GM12801 (cell line): ENCODE results near the gene GALNT14.

Source experiments
- TF ChIP-seq, protein P1 (sequence below): IDR thresholded peaks from one replicate; pipeline ENCODE4 v1.5.1; 2011; ENCODE audit warnings: control low read depth; ENCODE audit not compliant: insufficient read length; ENCODE audit errors: extremely low read depth

The GALNT14 gene

DNA sequence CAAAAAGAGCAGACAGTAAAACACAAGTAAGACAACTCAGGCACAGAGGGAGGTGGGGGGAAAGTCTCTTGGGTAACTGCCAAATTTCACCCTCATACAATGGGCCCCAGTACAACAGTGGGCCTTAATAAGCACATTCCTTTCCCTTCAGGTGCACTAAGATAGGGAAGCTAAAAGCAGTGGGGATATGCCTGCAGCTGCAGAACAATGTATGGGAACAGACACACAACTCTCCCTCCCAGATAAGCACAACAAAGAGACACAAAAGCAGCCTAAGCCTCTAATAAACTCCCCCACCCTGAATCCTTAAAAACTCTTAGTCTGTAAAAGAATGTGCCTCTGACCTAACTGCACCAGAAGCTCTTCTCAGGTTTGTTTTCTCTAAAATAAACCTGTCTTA is 24.5 kb downstream of the GALNT14 start:
- TF ChIP-seq, protein P1, sequence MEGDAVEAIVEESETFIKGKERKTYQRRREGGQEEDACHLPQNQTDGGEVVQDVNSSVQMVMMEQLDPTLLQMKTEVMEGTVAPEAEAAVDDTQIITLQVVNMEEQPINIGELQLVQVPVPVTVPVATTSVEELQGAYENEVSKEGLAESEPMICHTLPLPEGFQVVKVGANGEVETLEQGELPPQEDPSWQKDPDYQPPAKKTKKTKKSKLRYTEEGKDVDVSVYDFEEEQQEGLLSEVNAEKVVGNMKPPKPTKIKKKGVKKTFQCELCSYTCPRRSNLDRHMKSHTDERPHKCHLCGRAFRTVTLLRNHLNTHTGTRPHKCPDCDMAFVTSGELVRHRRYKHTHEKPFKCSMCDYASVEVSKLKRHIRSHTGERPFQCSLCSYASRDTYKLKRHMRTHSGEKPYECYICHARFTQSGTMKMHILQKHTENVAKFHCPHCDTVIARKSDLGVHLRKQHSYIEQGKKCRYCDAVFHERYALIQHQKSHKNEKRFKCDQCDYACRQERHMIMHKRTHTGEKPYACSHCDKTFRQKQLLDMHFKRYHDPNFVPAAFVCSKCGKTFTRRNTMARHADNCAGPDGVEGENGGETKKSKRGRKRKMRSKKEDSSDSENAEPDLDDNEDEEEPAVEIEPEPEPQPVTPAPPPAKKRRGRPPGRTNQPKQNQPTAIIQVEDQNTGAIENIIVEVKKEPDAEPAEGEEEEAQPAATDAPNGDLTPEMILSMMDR = no peak

DNA sequence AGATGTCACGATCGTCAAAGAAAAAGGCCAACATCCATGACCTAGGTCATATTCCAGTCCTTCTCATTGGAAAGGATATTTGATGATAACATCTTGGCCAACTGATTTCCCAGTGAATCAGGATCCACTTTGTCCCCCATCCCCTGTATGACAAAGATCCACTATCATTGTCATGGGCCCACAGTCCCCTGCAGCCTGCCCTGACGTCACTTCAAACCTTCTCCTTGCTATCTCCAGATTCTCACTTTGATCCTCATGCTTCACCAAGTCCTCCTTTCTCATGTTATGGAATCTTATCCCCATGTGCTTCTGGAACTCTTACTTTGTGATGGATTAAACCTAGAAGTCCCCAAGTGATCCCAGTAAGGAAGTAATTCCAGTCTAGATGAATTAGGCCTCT is 25.7 kb downstream of the GALNT14 start:
- TF ChIP-seq, protein P1 = no peak

DNA sequence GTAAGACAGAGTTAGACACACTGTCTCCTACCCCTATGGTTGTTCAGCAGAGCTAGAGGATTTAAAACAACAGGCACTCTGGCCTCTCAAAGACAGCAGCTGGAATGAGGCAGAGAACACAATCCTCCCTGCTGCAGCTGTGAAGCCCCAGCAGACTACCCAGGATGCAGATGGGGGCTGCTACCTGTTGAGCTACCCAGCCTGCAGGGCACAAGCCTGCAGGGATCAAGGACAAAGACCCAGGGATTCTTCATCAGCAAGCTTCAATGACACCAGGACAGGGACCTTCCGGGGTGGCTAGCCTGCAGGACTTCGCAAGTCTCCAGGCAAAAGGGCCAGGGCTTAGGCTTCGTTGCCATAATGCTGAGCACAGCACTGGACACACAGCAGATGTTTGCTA is 27.2 kb downstream of the GALNT14 start:
- TF ChIP-seq, protein P1 = no peak

DNA sequence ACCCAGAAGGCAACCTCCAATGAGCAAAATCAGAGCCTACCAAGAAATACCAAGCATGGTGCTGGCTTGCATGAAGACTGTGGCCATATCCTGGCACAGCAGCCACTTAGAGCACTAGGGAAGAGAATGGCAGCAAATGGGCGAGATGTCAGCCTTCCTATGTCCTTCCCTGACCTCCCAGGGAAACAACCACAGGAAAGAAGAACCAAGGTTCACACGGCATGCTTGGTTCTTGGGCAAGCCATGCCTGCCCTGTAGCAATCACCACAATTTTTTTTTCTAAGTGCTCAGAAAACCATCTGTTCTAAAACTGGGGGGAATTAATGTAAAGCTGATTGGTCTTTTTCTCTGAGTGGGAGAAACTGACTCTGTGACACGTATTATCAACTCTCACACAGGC is 27.8 kb downstream of the GALNT14 start:
- TF ChIP-seq, protein P1 = no peak

DNA sequence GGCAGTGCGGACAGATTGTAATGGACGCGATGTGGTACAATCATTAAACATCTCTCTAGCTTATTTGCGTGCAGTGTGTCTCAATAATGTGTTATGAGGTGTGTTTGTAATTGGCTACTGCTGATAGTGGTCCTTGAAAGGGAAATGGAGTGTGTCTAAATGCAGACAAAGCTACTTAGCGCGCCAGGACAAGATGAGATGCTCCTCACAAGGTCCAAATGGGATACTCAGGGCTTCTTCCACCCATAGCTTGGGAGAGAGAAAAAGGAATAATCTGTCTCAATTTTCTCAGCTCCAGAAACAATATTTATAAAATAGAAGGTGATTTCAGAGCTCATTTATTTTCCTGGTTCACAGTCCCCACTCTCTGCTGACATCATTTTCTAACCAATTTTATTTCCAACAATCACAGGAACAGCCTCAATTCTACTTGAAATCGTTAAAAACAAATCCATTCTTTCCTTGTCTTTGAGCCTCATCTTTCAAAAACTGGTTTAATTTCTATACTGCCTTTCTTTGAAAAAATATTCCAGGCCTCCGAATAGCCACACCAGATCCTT is 28.5 kb downstream of the GALNT14 start:
- TF ChIP-seq, protein P1 = no peak

DNA sequence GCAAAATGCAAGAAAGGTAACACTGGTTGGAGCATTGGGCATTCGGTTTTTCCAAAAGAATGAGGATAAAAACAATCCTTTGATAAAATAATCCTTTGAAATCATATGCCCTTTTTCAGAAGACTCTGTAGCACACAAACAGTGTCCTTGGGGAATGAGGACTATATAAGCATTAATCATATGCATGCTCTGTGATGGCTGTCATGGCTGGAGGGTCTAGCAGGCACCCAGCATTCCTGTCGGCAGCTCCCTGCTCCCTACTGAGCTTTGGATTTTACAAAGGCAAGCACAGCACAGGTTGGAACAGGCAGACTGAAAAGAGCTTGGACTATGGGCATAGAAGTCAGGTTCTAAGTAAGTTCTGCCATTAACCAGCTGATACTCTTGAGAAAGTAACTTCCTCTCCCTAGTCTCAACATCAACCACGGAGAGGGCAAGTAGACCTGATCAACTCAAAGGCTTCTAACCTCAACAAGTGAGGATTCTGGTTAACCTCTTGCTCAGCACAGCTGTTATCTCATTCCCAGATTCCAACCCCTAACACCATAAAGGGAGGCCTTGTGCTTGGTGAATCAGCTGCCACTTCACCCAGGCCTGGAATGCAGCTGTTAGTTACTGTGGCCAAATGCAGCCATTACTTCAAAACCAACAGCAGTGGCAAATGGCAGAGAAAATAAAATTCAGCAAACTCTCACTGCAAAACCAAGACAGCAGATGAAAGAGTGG is 29.5 kb downstream of the GALNT14 start:
- TF ChIP-seq, protein P1 = no peak

DNA sequence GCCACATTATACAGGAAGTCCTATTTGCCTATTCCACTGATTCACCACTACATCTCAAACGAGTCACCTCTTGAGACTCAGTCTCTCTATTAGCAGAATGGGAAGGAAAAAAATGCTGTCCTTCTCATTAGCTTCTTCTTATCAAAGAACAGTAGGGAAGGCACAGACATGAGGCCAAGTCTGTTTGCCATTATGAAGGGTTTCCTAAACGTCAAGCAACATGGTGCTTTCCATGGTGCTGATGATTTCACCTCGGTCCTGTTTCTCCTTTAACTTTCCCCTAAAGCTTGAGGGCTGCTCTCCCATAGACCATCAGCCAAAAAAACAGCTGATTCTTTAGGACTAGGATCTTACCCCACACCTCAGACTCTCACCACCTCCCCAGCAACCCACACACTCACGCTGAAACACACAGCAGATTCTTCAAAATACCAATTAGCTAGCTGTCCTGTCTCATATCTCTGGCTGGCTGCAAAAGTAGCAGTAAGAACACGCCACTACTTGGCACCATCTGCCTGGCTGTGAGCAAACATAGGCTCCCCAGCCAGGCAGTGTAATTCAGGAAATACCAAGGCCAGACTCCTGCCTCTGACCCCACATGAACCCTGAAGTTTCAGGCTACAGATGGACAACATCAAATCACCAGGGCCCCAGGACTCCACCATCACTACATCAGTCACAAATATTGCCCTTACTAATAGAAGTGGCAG is 30.5 kb downstream of the GALNT14 start:
- TF ChIP-seq, protein P1 = no peak
